Measurements from ENCODE around the gene DNAH1. TPM values are rescaled to one million over a fixed set of nuclear protein-coding genes. Genes with fewer than 3 reads are reported as not detected.

DNAH1 gene
- total RNA-seq, 4 donors from 2014 or later: 12.0 to 26.1 (median 15.5) TPM

- DNase-seq (ENCODE audit: low spot score in 2 of 2): no peak
- Histone ChIP-seq H3K9me3 (no peaks in the 10 kb centered on the region), H3K4me1 (peaks cover 0 to 4% (median 0%) of the 10 kb centered on the region in 4 donors), H3K27ac (no peak overlapping the region), H3K36me3 (peaks cover 0 to 27% (median 0%) of the 10 kb centered on the region in 3 donors), H3K27me3 (no peaks in the 10 kb centered on the region), H3K4me3 (no peak overlapping the region)
- TF ChIP-seq EP300 (IDR thresholded peaks at IDR 0.05): no peak
- no peak for TF ChIP-seq POLR2A (IDR thresholded peaks at IDR 0.05)
- TF ChIP-seq CTCF (IDR thresholded peaks at IDR 0.05): no peak
Observed at GRCh38 chr3:52325686-52326085, 9.6 kb downstream of the DNAH1 start.

- no peak for TF ChIP-seq EP300 (IDR thresholded peaks at IDR 0.05)
- no peak for TF ChIP-seq CTCF (IDR thresholded peaks at IDR 0.05)
- TF ChIP-seq POLR2A (IDR thresholded peaks at IDR 0.05): no peak
- Histone ChIP-seq H3K4me3 (no peak overlapping the region), H3K4me1 (peaks cover 0 to 4% (median 0%) of the 10 kb centered on the region in 4 donors), H3K27ac (no peak overlapping the region), H3K36me3 (peaks cover 0 to 39% (median 0%) of the 10 kb centered on the region in 3 donors), H3K9me3 (no peaks in the 10 kb centered on the region), H3K27me3 (no peaks in the 10 kb centered on the region)
- DNase-seq (ENCODE audit: low spot score in 2 of 2): no peak
- 84 to 94% methylated on average over 6 of the region's 6 CpGs for WGBS, 2 donors
Observed at GRCh38 chr3:52326976-52327375, 10.9 kb downstream of the DNAH1 start.

- Histone ChIP-seq H3K36me3 (peaks cover 0 to 38% (median 0%) of the 10 kb centered on the region in 3 donors), H3K4me3 (no peak overlapping the region), H3K27ac (no peak overlapping the region), H3K27me3 (no peaks in the 10 kb centered on the region), H3K4me1 (peaks cover 0 to 4% (median 0%) of the 10 kb centered on the region in 4 donors), H3K9me3 (no peaks in the 10 kb centered on the region)
- TF ChIP-seq EP300 (IDR thresholded peaks at IDR 0.05): no peak
- no peak for TF ChIP-seq POLR2A (IDR thresholded peaks at IDR 0.05)
- no peak for TF ChIP-seq CTCF (IDR thresholded peaks at IDR 0.05)
- no peak for DNase-seq (ENCODE audit: low spot score in 2 of 2)
- 71 to 79% methylated on average over 4 to 5 of the region's 5 CpGs for WGBS, 2 donors
Observed at GRCh38 chr3:52327486-52328290, 11.6 kb downstream of the DNAH1 start.

GRCh38 chr3:52328536-52329080 is 12.5 kb downstream of the DNAH1 start:
- Histone ChIP-seq H3K4me3 (no peak overlapping the region), H3K36me3 (peaks cover 0 to 41% (median 0%) of the 10 kb centered on the region in 3 donors), H3K27ac (no peak overlapping the region), H3K9me3 (no peaks in the 10 kb centered on the region), H3K27me3 (no peaks in the 10 kb centered on the region), H3K4me1 (peaks cover 0 to 4% (median 0%) of the 10 kb centered on the region in 4 donors)
- TF ChIP-seq EP300 (IDR thresholded peaks at IDR 0.05): no peak
- no peak for TF ChIP-seq POLR2A (IDR thresholded peaks at IDR 0.05)
- TF ChIP-seq CTCF (IDR thresholded peaks at IDR 0.05): no peak
- no peak for DNase-seq (ENCODE audit: low spot score in 2 of 2)
- 89 to 90% methylated on average over 5 of the region's 5 CpGs for WGBS, 2 donors

- DNase-seq (ENCODE audit: low spot score in 2 of 2): no peak
- TF ChIP-seq CTCF (IDR thresholded peaks at IDR 0.05) (no peak), POLR2A (IDR thresholded peaks at IDR 0.05) (no peak), EP300 (IDR thresholded peaks at IDR 0.05) (no peak)
- Histone ChIP-seq H3K27me3 (no peaks in the 10 kb centered on the region), H3K4me3 (no peak overlapping the region), H3K36me3 (peaks cover 0 to 51% (median 0%) of the 10 kb centered on the region in 3 donors), H3K9me3 (no peaks in the 10 kb centered on the region), H3K27ac (no peak overlapping the region), H3K4me1 (no peaks in the 10 kb centered on the region)
- WGBS, 2 donors: 79 to 83% methylated on average over 9 of the region's 9 CpGs
Observed at GRCh38 chr3:52330194-52330805, 14.2 kb downstream of the DNAH1 start.
